C4-2B (cell line): ENCODE measurements around the gene LTBP2.

Source experiments
- CTCF ChIP-seq: fragments of 450-650 bp; conservative IDR thresholded peaks from 2 replicates; pipeline ENCODE4 v1.5.1; 2017; ENCODE audit warnings: mild to moderate bottlenecking
- ZFX ChIP-seq: fragments of 450-650 bp; IDR thresholded peaks from 2 replicates; pipeline ENCODE4 v1.6.1; 2017

GRCh38 chr14:74594029-74594428 is 18.0 kb downstream of the LTBP2 start:
- TF ChIP-seq CTCF, result no peak
- TF ChIP-seq ZFX, result no peak
